HTERT RPE-1 (cell line): ENCODE data around the gene PRKCD.

ENCODE experiments used
- in situ Hi-C: fragments of 300-500 bp; cut with MboI; formaldehyde crosslinking; loops from 4 replicates; pipeline ENCODE4 v1.14.3; 2020; ENCODE audit warnings: low sequenced_read_pairs

The PRKCD gene

DNA sequence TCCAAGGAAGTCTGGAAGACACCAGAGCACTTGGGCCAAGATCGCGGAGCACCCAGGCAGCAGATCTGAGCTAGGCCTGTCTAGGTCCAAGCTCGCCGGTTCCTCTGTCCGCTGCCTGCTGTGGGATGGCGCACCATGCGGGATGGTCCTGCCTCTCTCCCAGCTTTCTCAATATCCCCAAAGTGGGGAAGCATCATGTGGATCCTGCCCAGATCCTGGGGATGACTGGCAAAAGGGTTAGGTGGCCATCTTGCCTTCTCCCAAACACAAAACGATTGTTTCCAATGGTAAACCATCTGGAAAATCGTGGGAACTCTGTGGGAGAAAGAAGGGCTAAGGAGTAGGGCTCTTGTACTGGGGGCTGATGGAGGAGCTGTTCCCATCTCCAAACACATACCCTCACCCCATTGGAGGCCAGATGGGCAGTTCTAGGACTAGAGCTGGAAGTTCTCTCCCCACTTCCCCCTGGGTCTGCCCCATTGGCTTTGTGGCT, 8.9 kb downstream of the PRKCD start:
- in situ Hi-C loops, result no loop called here

DNA sequence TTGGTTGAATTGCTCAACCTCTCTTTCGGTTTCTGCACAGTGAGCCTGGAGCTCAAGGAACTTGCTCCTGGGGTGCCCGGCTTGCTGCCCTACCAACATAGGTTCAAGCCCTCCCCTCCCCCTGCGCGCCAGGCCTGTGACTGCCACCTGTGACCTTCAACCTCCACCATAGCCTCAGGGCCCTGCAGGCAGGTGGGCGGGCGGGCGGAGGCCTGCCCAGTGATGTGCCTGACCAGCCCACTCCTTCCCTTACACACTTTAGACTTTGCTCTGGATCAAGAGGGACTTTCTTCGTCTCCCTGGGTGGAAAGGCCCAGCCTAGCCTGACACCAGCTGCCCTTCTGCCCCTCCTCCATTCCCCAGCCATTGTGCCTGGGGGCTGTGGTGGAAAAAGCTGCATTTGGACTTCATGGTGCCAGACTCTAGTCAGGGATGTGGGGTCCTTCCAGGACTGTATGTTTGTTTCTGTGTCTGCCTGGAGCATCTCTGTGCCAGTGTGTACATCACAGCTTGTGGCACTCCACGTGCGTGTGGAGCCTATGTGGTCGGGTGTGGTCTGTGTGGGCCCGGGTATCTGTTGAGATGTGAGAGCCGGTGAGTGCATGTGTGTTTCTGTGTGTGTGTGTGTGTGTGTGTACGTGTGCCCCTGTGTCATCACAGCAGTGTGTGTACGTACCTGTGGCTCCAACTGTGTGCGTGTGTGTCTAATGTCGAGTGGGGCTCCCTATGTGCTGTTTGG, 9.5 kb downstream of the PRKCD start:
- in situ Hi-C loops, result no loop called here

- in situ Hi-C loops, result no loop called here
Measured at GRCh38 chr3:53171064-53171418, 10.0 kb downstream of the PRKCD start.

DNA sequence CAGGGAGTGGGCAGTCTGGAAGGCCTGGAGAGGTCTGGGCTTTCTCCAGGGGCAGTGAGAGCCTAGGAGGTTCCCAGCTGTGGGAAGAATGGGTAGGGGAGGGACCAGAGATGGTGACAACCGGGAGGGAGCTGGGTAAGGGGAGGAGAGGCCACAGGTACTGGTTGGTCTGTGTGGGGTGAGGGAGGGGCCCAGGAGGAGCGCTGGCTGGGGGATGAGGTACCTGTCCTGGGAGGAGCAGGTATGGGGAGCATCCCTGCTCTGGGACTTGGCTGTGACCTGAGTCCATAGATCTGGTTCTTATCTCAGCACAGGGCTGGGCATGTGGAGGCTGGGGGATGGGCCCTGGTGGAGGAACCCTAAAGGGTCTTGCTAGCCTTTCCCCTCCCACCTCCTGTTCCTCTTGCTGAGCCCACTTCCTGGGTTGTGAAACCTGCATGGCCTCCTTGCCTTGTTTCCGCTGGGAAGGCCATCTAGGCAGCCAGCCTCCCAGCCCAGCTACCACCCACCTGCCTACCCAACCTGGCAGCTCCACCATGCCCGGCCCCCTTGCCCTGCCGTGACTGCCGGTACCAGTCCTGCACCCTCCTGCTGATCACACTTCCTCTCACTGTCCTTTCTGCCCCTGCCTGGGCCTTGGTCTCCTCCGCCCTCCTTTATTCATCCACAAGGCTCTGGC, 11.0 kb downstream of the PRKCD start:
- in situ Hi-C loops, result no loop called here

GRCh38 chr3:53173107-53173506, 12.1 kb downstream of the PRKCD start:
- in situ Hi-C loops, result no loop called here

GRCh38 chr3:53174346-53175250, 13.6 kb downstream of the PRKCD start:
- in situ Hi-C loops, result no loop called here

DNA sequence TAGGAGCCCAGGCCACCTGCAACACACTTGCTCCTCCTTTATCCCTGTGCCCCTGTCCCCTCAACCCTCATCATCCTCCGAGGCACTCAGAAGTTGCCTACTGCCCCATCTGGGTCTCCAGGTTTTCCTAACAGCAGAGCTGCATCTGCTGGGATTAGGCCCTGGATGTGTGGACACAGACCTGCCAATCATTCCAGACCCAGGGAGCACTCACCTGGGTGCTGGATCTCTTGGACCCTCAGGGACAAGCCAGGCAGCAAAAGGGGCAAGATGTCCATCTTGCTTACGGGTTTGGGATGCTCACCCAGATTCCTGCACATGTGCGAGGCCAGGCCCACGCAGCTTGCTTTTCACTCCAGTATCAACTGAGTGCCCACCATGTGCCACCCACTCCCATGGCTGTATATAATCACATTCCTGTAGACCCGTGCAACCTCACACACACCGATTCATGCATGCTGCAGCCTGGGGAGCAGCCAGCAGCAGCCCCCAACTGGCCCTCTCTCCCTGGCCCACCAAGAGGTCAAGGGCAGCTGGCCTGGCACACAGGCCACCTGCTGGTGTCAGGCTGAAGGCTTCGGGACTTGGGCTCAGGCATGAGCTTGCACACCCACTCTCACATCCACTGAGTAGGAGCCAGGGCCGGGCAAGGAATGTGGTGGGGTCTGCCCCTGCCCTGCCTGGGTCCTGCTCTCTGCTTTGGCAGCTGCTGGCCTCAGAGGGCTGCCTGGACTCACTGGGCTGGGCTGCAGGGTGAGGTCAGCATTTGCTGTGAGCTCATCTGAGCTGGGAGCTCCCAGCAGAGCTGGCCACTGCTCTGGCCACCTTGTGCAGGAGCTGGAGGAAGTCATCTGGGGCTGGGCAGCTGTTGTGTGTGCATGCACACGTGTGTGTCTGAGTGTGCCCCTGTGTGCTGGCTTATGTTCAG, 14.9 kb downstream of the PRKCD start:
- in situ Hi-C loops, result no loop called here

- in situ Hi-C loops, result no loop called here
Measured at GRCh38 chr3:53178246-53178645, 17.2 kb downstream of the PRKCD start.

DNA sequence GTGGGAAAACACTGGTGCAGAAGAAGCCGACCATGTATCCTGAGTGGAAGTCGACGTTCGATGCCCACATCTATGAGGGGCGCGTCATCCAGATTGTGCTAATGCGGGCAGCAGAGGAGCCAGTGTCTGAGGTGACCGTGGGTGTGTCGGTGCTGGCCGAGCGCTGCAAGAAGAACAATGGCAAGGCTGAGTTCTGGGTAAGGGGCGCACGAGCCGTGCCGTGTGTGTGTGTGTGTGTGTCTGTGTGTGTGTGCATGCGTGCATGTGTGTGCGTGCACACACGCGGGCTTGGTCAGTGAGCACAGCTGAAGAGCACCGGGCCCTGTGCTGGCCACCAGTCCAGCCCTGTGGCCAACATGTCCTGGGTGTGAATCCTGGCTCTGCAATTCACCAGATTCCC, 18.6 kb downstream of the PRKCD start:
- in situ Hi-C loops, result no loop called here

DNA sequence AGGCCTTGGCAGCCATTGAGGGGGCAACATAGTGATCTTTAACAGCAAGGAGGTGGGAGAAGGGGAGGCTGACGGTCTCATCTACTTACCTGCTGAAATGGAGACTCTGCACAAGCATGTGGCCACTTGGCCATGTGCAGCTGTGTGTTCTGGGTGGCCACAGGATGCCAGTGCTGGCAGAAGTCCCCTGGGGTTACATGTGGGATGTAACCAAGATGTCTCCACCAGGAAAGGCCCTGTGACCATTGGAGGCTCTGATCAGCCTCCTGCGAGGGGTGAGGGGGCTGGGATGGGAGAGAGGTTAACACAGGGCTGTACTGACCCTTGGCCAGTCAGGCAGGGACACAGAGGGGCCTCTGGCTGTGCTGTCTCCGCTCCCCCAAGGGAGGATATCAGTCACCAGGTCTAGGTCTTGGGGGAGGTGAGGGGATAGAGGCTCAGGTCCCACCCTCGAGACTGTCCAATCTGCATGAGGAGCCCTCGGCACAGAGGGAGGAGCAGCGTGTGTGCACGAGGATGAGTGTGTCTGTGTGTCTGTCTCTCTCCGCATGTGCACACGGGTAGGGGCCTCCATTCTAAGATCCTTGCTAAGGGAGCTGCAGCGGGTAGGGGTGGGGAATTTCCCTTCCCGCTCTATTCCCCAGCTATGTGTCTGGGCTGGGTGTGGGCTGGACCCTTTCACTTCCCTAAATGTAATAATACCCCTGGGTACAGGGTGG, 19.5 kb downstream of the PRKCD start:
- in situ Hi-C loops, result no loop called here

DNA sequence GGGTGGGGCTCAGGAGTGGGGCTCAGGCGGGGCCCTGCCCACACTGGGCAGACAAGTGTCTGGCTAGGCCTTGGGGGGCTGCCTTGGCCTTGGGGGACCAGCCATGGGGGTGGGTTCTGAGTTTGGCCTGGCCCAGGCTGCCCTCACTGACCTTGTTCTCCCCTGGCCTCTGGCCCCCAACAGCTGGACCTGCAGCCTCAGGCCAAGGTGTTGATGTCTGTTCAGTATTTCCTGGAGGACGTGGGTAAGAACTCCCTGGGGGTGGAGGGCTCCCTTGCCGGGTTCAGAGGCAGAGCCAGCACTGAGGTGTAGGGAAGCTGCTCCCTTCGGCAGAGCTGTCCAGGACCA, 20.0 kb downstream of the PRKCD start:
- in situ Hi-C loops, result no loop called here

DNA sequence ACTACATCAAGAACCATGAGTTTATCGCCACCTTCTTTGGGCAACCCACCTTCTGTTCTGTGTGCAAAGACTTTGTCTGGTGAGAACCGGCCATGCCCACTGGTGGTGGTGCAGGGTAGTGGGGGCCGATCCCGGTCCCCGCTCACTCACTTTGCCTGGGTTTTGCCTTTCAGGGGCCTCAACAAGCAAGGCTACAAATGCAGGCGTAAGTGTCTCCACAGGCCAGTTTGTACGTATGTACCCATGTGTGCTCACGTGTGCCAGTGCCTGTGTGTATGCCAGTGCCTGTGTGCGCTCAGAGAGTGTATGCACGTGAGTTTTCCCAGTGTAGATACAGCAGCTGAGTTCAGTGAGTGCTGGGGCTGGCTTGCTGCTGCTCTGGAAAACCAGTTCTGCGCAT, 20.5 kb downstream of the PRKCD start:
- in situ Hi-C loops, result no loop called here

- in situ Hi-C loops, result no loop called here
Measured at GRCh38 chr3:53182764-53183355, 21.9 kb downstream of the PRKCD start.

DNA sequence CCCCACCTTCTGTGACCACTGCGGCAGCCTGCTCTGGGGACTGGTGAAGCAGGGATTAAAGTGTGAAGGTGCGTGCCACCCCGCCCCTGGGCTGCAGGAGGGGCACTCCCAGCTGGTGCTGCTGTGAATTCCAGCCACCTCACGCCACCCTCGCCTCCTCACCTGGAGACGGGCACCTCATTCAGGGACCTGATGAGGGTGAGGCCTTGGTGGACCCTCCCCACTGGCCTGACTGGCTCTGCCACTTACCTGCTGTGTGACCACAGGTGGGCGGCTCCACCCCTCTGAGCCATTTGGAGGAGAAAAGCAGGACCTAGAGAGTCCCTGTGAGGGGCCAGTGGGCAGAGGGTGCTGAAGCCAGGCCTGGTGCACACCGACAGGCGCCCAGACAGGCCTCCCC, 22.5 kb downstream of the PRKCD start:
- in situ Hi-C loops, result no loop called here

DNA sequence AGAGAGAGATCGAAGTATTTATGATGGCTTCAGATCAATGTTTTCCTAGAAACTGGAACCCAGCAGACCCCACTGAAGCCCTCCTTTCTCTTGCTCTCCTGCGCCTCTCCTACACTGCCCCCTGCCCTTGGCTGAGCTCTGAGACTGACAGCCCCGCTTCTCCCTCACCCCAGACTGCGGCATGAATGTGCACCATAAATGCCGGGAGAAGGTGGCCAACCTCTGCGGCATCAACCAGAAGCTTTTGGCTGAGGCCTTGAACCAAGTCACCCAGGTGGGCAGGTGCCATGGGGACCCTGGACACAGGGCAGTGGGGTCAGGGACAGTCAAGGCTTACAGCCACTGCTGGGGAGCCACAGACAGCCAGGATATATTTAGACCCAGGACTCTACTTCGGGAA, 23.7 kb downstream of the PRKCD start:
- in situ Hi-C loops, result no loop called here

GRCh38 chr3:53185761-53186465, 24.9 kb downstream of the PRKCD start:
- in situ Hi-C loops, result no loop called here

- in situ Hi-C loops, result no loop called here
Measured at GRCh38 chr3:53186726-53187125, 25.7 kb downstream of the PRKCD start.

- in situ Hi-C loops, result no loop called here
Measured at GRCh38 chr3:53187430-53187829, 26.4 kb downstream of the PRKCD start.

- in situ Hi-C loops, result no loop called here
Measured at GRCh38 chr3:53188136-53188685, 27.2 kb downstream of the PRKCD start.
